NCI-H2196 treated with DMSO at 0.1 percent for 48 hours (cell line): Measurements from ENCODE around the gene RERG.
"Not testable (repeated sequence)": the region's sequence is repeated elsewhere in the genome, so short reads cannot be mapped to it uniquely, and the experiment has no call there.

Experiments used
- DNase-seq: peaks from one replicate; lab custom pipeline; 2025; ENCODE audit not compliant: unreplicated experiment; lab: John Stamatoyannopoulos, UW

The RERG gene

GRCh38 chr12:15151161-15152091 lies 69.8 kb downstream of the RERG start:
- DNase-seq = no peak

- DNase-seq = no peak
Observed at GRCh38 chr12:15146585-15146984, 74.6 kb downstream of the RERG start.

GRCh38 chr12:15143467-15143866 lies 77.8 kb downstream of the RERG start:
- DNase-seq = no peak

GRCh38 chr12:15142711-15143110 lies 78.5 kb downstream of the RERG start:
- DNase-seq = no peak

- no peak for DNase-seq
Observed at GRCh38 chr12:15131431-15131830, 89.8 kb downstream of the RERG start.

GRCh38 chr12:15130541-15130940 lies 90.7 kb downstream of the RERG start:
- DNase-seq = no peak

GRCh38 chr12:15123401-15123800 lies 97.8 kb downstream of the RERG start:
- DNase-seq = no peak

GRCh38 chr12:15122344-15122743 lies 98.9 kb downstream of the RERG start:
- no peak for DNase-seq

GRCh38 chr12:15118955-15119354 lies 102.3 kb downstream of the RERG start:
- DNase-seq = no peak

- DNase-seq = no peak
Observed at GRCh38 chr12:15116983-15117382, 104.2 kb downstream of the RERG start.

- no peak for DNase-seq
Observed at GRCh38 chr12:15116086-15116485, 105.1 kb downstream of the RERG start.

- no peak for DNase-seq
Observed at GRCh38 chr12:15115434-15115833, 105.8 kb downstream of the RERG start.

GRCh38 chr12:15114501-15114900 lies 106.7 kb downstream of the RERG start:
- no peak for DNase-seq

- no peak for DNase-seq
Observed at GRCh38 chr12:15092826-15093225, 128.4 kb downstream of the RERG start.

- DNase-seq = no peak
Observed at GRCh38 chr12:15090441-15090840, 130.8 kb downstream of the RERG start.

- DNase-seq = no peak
Observed at GRCh38 chr12:15088105-15088504, 133.1 kb downstream of the RERG start.

- DNase-seq = not testable (repeated sequence)
Observed at GRCh38 chr12:15077751-15078150, 143.5 kb downstream of the RERG start.

GRCh38 chr12:15074351-15074750 lies 146.9 kb downstream of the RERG start:
- DNase-seq = no peak

GRCh38 chr12:15059123-15059522 lies 162.1 kb downstream of the RERG start:
- no peak for DNase-seq
